Renal cortex interstitium (tissue), 3 donors: Measurements from ENCODE around the gene TMEM178A. TPM values are rescaled to one million over a fixed set of nuclear protein-coding genes. Genes with fewer than 3 reads are reported as not detected.

Source experiments
- polyA plus RNA-seq, 3 donors: library from polyadenylated mRNA; unstranded; fragments of 120-200 nt; gene quantifications; one replicate each; pipeline ENCODE4 v1.2.1, GENCODE V29; 2013; ENCODE audit not compliant: insufficient read length in 3 of 3

TMEM178A gene
- polyA plus RNA-seq, 3 donors = 91.2 to 97.5 (median 96.6) TPM

Other genes starting within 250 kb of the TMEM178A start
- 10 to 100 TPM; 64.1 to 82.8 (median 77.3) TPM for gene MAP4K3, start 228.6 kb upstream of the TMEM178A start, polyA plus RNA-seq
- 10 to 100 TPM; 18.1 to 29.0 (median 20.3) TPM for gene THUMPD2, start 113.3 kb downstream of the TMEM178A start, polyA plus RNA-seq